Mucosa of rectum (tissue), 2 donors: Measurements from ENCODE around the gene CDCA5.

Source experiments
- H3K27ac ChIP-seq, 2 donors: one replicate each; pipeline ENCODE4 v1.7.0; 2013; ENCODE audit warnings: inconsistent platforms in 2 of 2, low read depth in 2 of 2, low read length in 2 of 2
- H3K27me3 ChIP-seq, 2 donors: one replicate each; pipeline ENCODE4 v1.7.0; 2013; ENCODE audit warnings: low read length in 2 of 2; ENCODE audit not compliant: control insufficient read depth in 2 of 2, insufficient read depth in 2 of 2
- H3K36me3 ChIP-seq, 2 donors: one replicate each; pipeline ENCODE4 v1.7.0; 2013; ENCODE audit warnings: low read length in 2 of 2; ENCODE audit not compliant: control insufficient read depth in 2 of 2, insufficient read depth in 2 of 2
- H3K4me1 ChIP-seq, 2 donors: one replicate each; pipeline ENCODE4 v1.7.0; 2013; ENCODE audit warnings: low read length in 2 of 2, mild to moderate bottlenecking in 1 of 2; ENCODE audit not compliant: control insufficient read depth in 2 of 2, insufficient read depth in 2 of 2
- H3K4me3 ChIP-seq, 2 donors: one replicate each; pipeline ENCODE4 v1.7.0; 2013; ENCODE audit warnings: low read length in 2 of 2
- H3K9ac ChIP-seq, 2 donors: one replicate each; pipeline ENCODE4 v1.7.0; 2013; ENCODE audit warnings: low read length in 2 of 2, low read depth in 1 of 2, mild to moderate bottlenecking in 1 of 2
- H3K9me3 ChIP-seq, 2 donors: one replicate each; pipeline ENCODE4 v1.7.0; 2013; ENCODE audit warnings: low read length in 2 of 2; ENCODE audit not compliant: control insufficient read depth in 2 of 2
- donor health status: healthy.
- donor health status: Normal muscosa, but diverticular disease.

CDCA5 gene

GRCh38 chr11:65112546-65113360 is 28.9 kb upstream of the CDCA5 start:
- Histone ChIP-seq H3K9ac (peak overlapping the region; percentile 65 to 74), H3K27ac (peak overlapping the region in 1 of 2 donors; percentile 61), H3K9me3 (no peaks in the 10 kb centered on the region), H3K36me3 (peaks cover 16 to 19% of the 10 kb centered on the region in 2 donors), H3K4me3 (peak overlapping the region; percentile 66), H3K27me3 (no peaks in the 10 kb centered on the region), H3K4me1 (peaks cover 38 to 39% of the 10 kb centered on the region in 2 donors)

DNA sequence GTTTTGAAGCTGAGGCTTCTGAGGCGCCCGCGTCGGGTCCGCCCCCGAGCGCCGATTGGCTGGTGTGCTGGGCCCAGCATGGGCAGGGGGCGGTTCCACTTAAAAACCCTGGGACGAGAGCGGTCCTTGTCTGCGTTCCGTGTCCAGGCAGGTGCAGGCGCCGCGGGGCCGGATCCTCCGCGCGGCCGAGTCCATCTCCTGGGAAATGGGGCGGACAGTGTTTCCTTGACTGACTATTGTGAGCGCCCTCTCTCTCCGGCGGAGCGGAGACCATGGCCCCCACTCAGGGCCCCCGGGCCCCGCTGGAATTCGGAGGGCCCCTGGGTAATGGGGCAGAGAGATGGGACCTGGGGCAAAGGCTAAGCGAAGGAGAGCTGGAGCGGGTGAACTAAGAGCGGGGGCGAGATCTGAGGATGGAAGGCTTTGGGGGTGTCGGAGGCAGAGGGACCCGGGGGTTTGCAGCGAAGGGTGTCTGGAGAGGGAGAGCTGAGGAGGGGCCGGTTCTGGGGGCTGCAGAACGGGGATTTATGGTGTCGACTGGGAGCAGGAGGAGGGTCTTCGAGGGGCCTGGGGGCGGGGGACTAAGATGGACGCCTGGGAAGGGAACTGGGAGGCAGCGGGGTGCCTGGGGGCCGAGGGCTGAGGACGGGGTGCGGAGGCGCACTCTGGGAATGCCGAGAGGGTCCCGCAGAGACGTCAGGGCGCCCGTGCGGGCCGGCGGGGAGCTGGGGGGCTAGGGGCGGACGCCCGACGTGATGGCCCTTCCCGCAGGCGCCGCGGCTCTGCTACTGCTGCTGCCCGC is 28.1 kb upstream of the CDCA5 start, which contains the start of gene TM7SF2:
TM7SF2 (plus strand) TSS at position 129 of the 802 bp plus-strand sequence; CDS start at position 273, 144 bp downstream.
- Histone ChIP-seq H3K27ac (peak within 1 kb of the TSS; percentile 0 to 61), H3K36me3 (peaks cover 19 to 26% of the 10 kb centered on the region in 2 donors), H3K4me3 (peak within 1 kb of the TSS; percentile 66), H3K9ac (peak within 1 kb of the TSS; percentile 65 to 74), H3K4me1 (peaks cover 37 to 39% of the 10 kb centered on the region in 2 donors), H3K9me3 (no peaks in the 10 kb centered on the region), H3K27me3 (no peaks in the 10 kb centered on the region)

DNA sequence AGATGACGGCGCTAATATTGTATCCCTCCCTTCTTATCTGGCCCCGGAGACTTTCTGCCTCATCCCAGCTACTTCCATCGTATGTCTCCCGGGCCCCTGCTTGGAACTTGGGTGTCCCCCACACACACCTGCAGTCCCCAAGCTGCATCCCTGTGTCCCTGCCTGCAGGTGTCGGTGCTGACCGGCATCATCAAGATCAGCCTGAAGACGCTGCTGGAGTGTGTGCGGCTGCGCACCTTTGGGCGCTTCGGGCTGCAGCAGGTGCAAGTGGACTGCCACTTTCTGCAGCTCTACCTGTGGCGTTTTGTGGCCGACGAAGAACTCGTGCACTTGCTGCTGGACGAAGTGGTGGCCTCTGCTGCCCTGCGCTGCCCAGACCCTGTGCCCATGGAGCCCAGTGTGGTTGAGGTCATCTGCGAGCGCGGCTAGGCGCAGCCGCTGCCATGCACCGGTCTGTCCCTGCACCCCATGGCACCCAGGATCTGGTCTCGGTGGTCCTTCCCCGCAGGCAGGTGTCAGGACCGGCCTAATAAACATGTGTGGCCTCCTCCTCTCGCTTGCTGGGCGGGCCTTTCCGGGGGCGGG is 27.4 kb upstream of the CDCA5 start:
- Histone ChIP-seq H3K27me3 (no peaks in the 10 kb centered on the region), H3K4me1 (peaks cover 30 to 32% of the 10 kb centered on the region in 2 donors), H3K4me3 (peak overlapping the region in 1 of 2 donors; percentile 31), H3K9me3 (no peaks in the 10 kb centered on the region), H3K9ac (no peak overlapping the region), H3K27ac (peak overlapping the region in 1 of 2 donors; percentile 61), H3K36me3 (peaks cover 19 to 26% of the 10 kb centered on the region in 2 donors)

GRCh38 chr11:65110354-65110861 is 26.6 kb upstream of the CDCA5 start:
- H3K4me3 ChIP-seq: no peak overlapping the region
- peaks cover 25% of the 10 kb centered on the region in 2 donors for H3K4me1 ChIP-seq
- peak overlapping the region in 1 of 2 donors; percentile 32 for H3K9ac ChIP-seq
- H3K9me3 ChIP-seq: no peaks in the 10 kb centered on the region
- peaks cover 21 to 24% of the 10 kb centered on the region in 2 donors for H3K36me3 ChIP-seq
- H3K27ac ChIP-seq: peak overlapping the region in 1 of 2 donors; percentile 61
- no peaks in the 10 kb centered on the region for H3K27me3 ChIP-seq

- H3K4me1 ChIP-seq: peaks cover 25% of the 10 kb centered on the region in 2 donors
- no peaks in the 10 kb centered on the region for H3K27me3 ChIP-seq
- H3K27ac ChIP-seq: no peak overlapping the region
- H3K36me3 ChIP-seq: peaks cover 23 to 25% of the 10 kb centered on the region in 2 donors
- H3K4me3 ChIP-seq: no peak overlapping the region
- H3K9me3 ChIP-seq: no peaks in the 10 kb centered on the region
- no peak overlapping the region for H3K9ac ChIP-seq
Measured at GRCh38 chr11:65109231-65110198, 25.7 kb upstream of the CDCA5 start.

DNA sequence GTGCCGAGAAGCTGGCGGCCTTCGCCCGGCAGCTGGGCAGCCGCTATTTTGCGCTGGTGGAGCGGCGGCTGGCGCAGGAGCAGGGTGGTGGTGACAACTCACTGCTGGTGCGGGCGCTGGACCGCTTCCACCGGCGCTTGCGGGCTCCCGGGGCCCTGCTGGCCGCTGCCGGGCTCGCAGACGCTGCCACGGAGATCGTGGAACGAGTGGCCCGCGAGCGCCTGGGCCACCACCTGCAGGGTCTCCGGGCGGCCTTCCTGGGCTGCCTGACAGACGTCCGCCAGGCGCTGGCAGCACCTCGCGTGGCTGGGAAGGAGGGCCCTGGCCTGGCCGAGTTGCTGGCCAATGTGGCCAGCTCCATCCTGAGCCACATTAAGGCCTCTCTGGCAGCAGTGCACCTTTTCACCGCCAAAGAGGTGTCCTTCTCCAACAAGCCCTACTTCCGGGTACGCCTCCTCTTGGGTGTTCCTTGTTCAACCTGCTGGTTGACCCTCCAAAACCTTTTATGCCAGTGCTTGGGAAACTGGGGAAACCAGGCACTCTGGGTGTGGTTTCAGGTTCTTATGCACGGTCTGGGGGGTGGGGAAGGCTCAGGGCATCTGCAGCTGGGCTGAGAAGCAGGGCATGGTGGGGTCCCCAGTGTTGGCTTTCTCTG is 24.8 kb upstream of the CDCA5 start:
- Histone ChIP-seq H3K4me1 (peaks cover 23 to 24% of the 10 kb centered on the region in 2 donors), H3K27me3 (no peaks in the 10 kb centered on the region), H3K9ac (no peak overlapping the region), H3K36me3 (peaks cover 23 to 25% of the 10 kb centered on the region in 2 donors), H3K4me3 (no peak overlapping the region), H3K9me3 (no peaks in the 10 kb centered on the region), H3K27ac (no peak overlapping the region)

DNA sequence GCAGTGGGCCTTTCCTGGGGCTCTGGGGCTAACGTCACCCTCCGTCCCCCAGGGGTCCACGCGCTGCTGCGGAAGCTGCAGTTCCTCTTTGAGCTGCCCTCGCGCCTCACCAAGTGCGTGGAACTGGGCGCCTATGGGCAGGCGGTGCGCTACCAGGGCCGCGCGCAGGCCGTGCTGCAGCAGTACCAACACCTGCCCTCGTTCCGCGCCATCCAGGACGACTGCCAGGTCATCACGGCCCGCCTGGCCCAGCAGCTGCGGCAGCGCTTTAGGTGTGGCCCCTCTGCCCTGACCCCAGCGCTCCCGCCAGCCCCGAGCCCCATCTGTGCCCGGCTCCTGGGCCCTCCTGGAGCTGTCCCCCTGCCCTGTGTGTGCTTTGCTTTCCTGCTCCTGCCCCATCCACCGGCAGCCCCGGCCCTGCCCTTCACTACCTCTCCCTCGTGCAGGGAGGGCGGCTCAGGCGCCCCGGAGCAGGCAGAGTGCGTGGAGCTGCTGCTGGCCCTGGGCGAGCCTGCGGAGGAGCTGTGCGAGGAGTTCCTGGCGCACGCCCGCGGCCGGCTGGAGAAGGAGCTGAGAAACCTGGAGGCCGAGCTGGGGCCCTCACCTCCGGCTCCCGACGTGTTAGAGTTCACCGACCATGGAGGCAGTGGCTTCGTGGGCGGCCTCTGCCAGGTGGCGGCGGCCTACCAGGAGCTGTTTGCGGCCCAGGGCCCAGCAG is 24.1 kb upstream of the CDCA5 start:
- Histone ChIP-seq H3K9me3 (no peaks in the 10 kb centered on the region), H3K27me3 (no peaks in the 10 kb centered on the region), H3K4me1 (peaks cover 16 to 17% of the 10 kb centered on the region in 2 donors), H3K4me3 (no peak overlapping the region), H3K27ac (no peak overlapping the region), H3K36me3 (peaks cover 23 to 25% of the 10 kb centered on the region in 2 donors), H3K9ac (no peak overlapping the region)

- H3K4me3 ChIP-seq: no peak overlapping the region
- H3K27ac ChIP-seq: no peak overlapping the region
- H3K36me3 ChIP-seq: peaks cover 23 to 31% of the 10 kb centered on the region in 2 donors
- H3K9ac ChIP-seq: no peak overlapping the region
- no peaks in the 10 kb centered on the region for H3K27me3 ChIP-seq
- no peaks in the 10 kb centered on the region for H3K9me3 ChIP-seq
- peaks cover 10 to 11% of the 10 kb centered on the region in 2 donors for H3K4me1 ChIP-seq
Measured at GRCh38 chr11:65107078-65107477, 23.2 kb upstream of the CDCA5 start.
